ENCODE results near the gene SMTNL1. TPM values are rescaled to one million over a fixed set of nuclear protein-coding genes. Genes with fewer than 3 reads are reported as not detected.
A peak's percentile ranks its signal among the peaks of the same experiment; 100 is the strongest.

The SMTNL1 gene
- total RNA-seq, 6 experiments from 2014 or later, result not detected

- peaks cover 0 to 4% (median 0%) of the 10 kb centered on the region in 4 donors for H3K36me3 ChIP-seq
- no peaks in the 10 kb centered on the region for H3K27me3 ChIP-seq
- TF ChIP-seq, protein P1, sequence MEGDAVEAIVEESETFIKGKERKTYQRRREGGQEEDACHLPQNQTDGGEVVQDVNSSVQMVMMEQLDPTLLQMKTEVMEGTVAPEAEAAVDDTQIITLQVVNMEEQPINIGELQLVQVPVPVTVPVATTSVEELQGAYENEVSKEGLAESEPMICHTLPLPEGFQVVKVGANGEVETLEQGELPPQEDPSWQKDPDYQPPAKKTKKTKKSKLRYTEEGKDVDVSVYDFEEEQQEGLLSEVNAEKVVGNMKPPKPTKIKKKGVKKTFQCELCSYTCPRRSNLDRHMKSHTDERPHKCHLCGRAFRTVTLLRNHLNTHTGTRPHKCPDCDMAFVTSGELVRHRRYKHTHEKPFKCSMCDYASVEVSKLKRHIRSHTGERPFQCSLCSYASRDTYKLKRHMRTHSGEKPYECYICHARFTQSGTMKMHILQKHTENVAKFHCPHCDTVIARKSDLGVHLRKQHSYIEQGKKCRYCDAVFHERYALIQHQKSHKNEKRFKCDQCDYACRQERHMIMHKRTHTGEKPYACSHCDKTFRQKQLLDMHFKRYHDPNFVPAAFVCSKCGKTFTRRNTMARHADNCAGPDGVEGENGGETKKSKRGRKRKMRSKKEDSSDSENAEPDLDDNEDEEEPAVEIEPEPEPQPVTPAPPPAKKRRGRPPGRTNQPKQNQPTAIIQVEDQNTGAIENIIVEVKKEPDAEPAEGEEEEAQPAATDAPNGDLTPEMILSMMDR (IDR thresholded peaks at IDR 0.05), result no peak
- TF ChIP-seq POLR2A (IDR thresholded peaks at IDR 0.05), result no peak
- DNase-seq (no peak), ATAC-seq (peak in 3 of 4 donors; percentile 5 to 31 (median 25))
- WGBS (ENCODE audit: insufficient coverage, low coverage, low lambda C conversion rate, missing lambda C conversion rate), result 2% methylated on average over 11 of the region's 15 CpGs
- H3K27ac ChIP-seq, result peak overlapping the region; percentile 81 to 84 (median 82)
- H3K9me3 ChIP-seq, result no peaks in the 10 kb centered on the region
- intact Hi-C loops (cut with DNase I), result loop anchor here in 1 of 2 donors (5.0 kb wide), 1 partner anchor 75 kb away; no protein-coding TSS in a partner anchor
- H3K4me1 ChIP-seq, result peaks cover 0 to 29% (median 3%) of the 10 kb centered on the region in 4 donors
- H3K4me3 ChIP-seq, result peak overlapping the region; percentile 60 to 93 (median 75)
Measured at GRCh38 chr11:57566905-57567514, 29.6 kb downstream of the SMTNL1 start.

- peak; percentile 84 to 85 (median 85) for DNase-seq
- H3K27ac ChIP-seq, result peak within 1 kb of the TSS; percentile 81 to 84 (median 82)
- H3K4me1 ChIP-seq, result peaks cover 0 to 29% (median 3%) of the 10 kb centered on the region in 4 donors
- WGBS (ENCODE audit: insufficient coverage, low coverage, low lambda C conversion rate, missing lambda C conversion rate), result 1% methylated on average over 20 of the region's 92 CpGs
- H3K27me3 ChIP-seq, result no peaks in the 10 kb centered on the region
- no peaks in the 10 kb centered on the region for H3K9me3 ChIP-seq
- H3K4me3 ChIP-seq, result peak within 1 kb of the TSS; percentile 60 to 93 (median 75)
- H3K36me3 ChIP-seq, result peaks cover 0 to 4% (median 0%) of the 10 kb centered on the region in 4 donors
- intact Hi-C loops (cut with DNase I), result loop anchor here in 1 of 2 donors (5.0 kb wide), 1 partner anchor 75 kb away; no protein-coding TSS in a partner anchor
- ATAC-seq, result peak; percentile 67 to 85 (median 83)
- TF ChIP-seq POLR2A (IDR thresholded peaks at IDR 0.05), result peak; percentile 22
- TF ChIP-seq, protein P1 (IDR thresholded peaks at IDR 0.05), result peak in 2 of 4 donors; percentile 88 to 89
Measured at GRCh38 chr11:57567515-57568329, 30.3 kb downstream of the SMTNL1 start, which contains the start of gene UBE2L6. Gene UBE2L6 (minus strand): TSS chr11:57567672. CDS start chr11:57567611, 61 bp downstream.

GRCh38 chr11:57568330-57568766 is 31.0 kb downstream of the SMTNL1 start:
- Histone ChIP-seq H3K27ac (peak overlapping the region; percentile 81 to 84 (median 82)), H3K9me3 (no peaks in the 10 kb centered on the region), H3K36me3 (peaks cover 0 to 4% (median 0%) of the 10 kb centered on the region in 4 donors), H3K27me3 (no peaks in the 10 kb centered on the region), H3K4me1 (peaks cover 0 to 29% (median 3%) of the 10 kb centered on the region in 4 donors), H3K4me3 (peak overlapping the region; percentile 60 to 93 (median 75))
- 27% methylated on average over 6 of the region's 6 CpGs for WGBS (ENCODE audit: insufficient coverage, low coverage, low lambda C conversion rate, missing lambda C conversion rate)
- no peak for DNase-seq
- ATAC-seq, result peak in 1 of 4 donors; percentile 82
- intact Hi-C loops (cut with DNase I), result loop anchor here in 1 of 2 donors (5.0 kb wide), 1 partner anchor 74 kb away; no protein-coding TSS in a partner anchor
- TF ChIP-seq, protein P1 (IDR thresholded peaks at IDR 0.05), result peak in 2 of 4 donors; percentile 90 to 92
- no peak for TF ChIP-seq POLR2A (IDR thresholded peaks at IDR 0.05)

- intact Hi-C loops (cut with DNase I), result no loop called here
- Histone ChIP-seq H3K36me3 (no peaks in the 10 kb centered on the region), H3K4me1 (peaks cover 0 to 16% (median 0%) of the 10 kb centered on the region in 4 donors), H3K27me3 (no peaks in the 10 kb centered on the region), H3K27ac (no peak overlapping the region), H3K4me3 (no peak overlapping the region), H3K9me3 (no peaks in the 10 kb centered on the region)
- TF ChIP-seq POLR2A (IDR thresholded peaks at IDR 0.05), result no peak
- TF ChIP-seq, protein P1 (IDR thresholded peaks at IDR 0.05), result no peak
- no peak for DNase-seq
- no peak for ATAC-seq
- WGBS (ENCODE audit: insufficient coverage, low coverage, low lambda C conversion rate, missing lambda C conversion rate), result 33% methylated on average over 1 of the region's 2 CpGs
Measured at GRCh38 chr11:57571606-57572005, 34.2 kb downstream of the SMTNL1 start.

All from right lobe of liver (tissue), 6 donors.